Hindlimb muscle (tissue), 1 donor: Measurements from ENCODE around the gene CCDC127. TPM values are rescaled to one million over a fixed set of nuclear protein-coding genes. Genes with fewer than 3 reads are reported as not detected.

Experiments used
- DNase-seq: peaks from one replicate; pipeline ENCODE4 v3.0.0-alpha.2; 2013
- polyA plus RNA-seq: library from polyadenylated mRNA; unstranded; fragments of 120-200 nt; gene quantifications from one replicate; pipeline ENCODE4 v1.2.1, GENCODE V29; 2013; ENCODE audit not compliant: insufficient read length

CCDC127 gene
- polyA plus RNA-seq, 1 donor = 9.9 TPM

DNA sequence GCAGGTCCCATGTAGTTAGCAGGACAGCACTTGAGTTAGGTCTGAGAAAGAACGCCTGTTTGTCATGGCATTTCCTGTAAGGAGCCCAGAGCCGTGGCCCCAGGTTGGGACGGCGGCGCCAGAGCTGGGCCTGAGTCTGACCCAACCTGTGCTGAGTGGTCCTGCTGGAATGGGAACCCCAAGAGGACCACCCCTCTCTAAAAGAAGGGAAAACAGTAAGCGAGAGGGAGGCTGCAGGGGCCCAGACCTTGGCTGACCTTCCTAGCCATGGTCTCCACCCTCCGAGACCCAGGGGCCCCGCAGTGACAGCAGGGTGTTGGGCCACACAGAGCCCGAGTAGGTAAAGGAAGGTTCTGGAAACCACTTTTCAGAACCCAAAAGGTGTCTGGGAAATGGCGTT is 28.5 kb downstream of the CCDC127 start:
- DNase-seq = no peak

DNA sequence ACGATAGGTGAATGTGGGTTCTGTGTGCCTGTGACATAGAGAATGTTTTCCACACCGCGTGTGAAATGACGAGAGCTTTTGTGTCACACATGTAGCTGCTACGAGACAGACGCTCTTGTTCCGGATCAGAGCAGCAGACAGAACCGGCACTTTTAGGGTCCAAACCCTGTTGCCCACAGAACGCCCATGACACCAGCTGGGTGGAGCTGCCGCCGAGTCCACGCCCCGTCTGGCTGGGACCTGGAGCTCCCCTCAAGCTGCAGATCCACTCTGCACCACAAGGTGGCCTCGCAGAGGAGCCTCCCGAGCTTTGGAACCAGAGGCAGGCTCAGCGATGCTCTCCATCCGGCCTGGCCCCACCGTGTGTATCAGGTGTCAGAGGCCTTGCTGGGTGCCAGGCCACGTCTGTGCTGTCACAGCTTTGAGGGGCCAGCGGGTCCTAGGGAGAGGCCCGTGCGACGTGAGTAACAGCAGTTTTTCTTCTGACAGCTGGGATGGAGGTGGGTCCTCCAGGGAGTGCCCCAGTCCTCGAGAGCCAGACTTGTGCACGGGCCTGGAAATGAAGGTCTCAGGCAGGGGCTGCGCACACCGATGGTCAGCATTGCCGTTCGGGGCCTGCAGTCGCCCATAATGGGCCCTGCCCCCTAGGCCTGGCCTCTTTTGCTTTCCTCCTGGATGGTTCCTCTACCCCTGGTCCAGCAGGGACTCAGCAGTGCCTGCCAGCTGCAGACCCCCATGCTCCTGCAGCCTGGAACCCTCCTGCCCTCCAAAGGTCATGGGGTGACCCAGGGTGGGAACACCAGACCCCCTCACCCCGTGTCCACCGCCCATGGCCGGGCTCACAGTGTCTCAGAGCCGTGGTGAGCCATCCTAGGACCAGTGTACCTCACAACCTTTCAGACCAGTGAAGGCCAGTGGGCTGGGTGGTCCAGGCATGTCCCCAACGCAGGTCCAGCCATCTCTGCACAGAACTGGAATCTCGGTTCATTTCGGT is 29.2 kb downstream of the CCDC127 start:
- peak; percentile 90 for DNase-seq

DNA sequence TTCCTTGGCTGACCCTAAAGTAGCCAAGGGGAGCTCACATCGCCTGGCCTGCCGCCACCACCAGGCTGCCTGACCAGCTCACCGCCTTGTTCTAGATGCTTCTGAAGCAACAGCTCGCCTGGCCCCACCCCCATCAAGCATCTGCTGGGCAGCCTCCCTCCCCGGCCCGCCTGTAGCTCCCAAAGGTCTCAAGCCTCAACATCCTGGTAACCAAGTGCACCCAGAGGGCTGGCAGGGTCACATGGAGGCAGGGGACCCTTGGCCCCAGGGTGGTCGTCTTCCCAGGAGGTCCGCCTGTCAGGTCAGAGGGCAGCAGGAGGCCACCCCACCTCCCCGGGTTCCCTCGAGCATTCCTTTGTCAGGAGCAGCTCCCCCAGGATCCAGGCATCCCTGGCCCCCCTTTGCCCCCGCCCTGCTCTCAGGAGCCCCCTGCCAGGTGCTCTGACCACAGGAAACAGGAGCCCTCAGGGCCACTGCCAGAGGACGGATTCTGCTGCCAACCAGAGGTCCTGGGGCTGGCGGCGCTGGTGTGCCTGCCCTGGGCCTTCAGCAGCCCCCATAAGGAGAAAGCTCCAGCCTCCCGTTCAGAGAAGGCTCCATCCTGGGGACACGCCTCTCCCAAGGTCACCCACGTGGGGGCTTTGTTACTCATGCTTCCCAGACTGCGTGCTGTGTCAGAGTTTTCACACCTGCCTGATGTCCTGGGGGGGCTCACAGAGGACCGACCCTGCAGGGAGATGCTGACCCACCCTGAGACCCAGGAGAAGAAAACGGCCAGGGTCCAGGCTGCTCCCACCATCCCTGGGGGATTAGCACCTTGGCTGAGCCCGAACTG is 30.1 kb downstream of the CCDC127 start:
- DNase-seq = no peak

DNA sequence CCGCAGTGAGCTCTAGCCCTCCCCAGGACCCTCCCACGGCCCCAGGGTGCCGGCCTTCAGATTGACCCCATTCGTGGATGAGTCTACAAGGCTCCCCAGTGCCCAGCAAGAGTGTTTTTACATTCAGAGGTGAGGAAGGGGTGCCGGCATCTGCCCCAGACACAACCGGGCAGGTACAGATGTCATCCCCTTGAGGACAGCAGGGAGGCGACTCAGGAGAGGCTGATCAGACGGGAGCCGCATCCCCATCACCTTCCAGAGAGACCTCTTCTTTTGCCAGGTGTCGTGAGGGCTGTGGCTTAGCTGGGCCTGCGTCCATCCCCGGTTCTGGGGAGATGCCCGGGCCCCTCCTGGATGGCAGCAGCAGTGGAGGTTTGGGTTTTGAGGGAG is 30.9 kb downstream of the CCDC127 start:
- no peak for DNase-seq

DNA sequence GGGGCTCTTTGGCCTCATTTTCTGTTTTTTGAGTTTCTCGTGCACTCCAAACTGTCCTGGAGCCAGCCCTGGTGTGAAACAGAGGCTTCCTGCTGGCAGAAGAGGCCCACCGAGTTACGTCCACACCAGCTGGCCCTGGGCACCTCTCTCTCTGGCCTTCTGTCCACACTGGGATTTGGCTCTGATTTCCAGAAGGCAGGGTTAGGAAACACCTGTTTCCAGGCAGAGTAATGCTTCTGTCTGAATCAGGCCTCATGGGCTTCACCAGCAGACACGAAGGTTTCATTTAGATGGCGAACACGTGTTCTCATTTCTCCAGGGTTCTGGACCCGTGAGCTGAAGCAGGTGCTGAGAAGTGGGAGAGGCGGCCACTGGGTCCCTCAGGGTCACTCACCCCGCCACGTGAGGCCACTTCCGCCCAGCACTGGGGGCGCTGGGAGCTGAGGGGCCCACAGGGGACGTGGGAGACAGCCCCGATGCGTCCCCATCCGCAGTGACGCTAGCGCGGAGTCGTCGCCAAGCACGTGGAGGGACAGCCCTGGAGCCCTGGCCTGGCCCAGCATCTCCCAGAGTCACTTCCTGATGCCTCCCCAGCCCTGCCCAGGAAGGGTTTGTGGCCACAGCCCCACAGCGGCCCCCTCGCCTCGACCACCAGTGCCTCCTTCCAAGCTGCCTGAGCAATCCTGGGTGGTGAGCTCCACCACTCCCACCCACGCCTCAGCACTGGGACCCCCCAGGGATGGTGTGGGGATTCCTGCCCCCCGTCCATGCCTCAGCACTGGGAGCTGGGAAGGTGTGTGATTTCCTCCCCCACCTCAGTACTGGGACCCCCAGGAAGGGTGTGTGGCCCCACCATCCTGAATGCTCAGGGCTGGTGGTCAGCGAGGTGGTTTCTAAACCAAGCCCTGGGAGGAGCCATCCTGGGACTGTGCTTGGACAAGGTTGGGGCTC is 31.6 kb downstream of the CCDC127 start:
- DNase-seq = no peak

DNA sequence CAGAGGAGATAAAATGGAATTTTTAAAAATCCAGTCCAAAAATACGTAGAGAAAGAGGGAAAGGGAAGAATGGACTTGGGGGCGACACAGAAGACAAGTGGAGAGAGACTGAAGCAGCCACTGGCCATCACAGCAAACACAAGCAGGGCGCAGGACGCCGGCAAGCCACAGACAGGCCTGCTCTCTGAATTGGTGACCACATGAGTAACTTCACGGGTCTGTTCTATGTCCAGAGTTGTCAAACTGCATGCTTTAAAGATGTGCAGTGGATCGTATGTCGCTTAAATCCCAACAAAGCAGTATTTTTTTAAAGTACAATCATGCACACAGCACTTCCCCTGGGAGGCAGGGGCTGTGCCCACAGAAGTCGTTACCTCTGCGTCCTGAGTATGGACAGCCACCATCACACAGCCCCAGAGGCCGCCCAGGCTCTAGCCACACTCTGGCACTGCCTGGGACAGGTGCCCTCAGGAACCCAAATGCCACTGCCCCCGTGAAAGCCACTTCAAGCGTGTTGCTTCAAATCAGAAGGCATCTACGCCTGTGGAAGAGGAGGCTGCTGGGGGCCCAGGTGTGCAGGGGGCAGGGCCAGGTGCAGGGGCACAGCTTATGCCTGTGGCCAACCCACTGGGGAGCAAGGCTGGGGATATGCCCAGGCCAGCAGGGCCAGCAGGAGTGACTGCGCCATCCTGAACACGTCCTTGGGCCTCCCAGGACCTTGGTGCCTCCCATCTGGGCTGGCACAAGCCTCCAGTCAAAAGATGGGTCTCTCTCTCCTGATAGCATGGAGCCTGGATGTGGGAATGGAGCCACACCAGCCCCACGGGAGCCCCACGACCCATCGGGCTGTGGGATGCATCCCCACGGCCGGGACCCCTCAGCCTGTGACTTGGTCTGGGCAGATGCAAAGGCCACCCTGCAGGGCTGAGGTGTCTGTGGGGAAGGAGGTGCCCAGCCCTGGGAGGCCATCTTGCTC is 32.6 kb downstream of the CCDC127 start:
- DNase-seq = no peak

DNA sequence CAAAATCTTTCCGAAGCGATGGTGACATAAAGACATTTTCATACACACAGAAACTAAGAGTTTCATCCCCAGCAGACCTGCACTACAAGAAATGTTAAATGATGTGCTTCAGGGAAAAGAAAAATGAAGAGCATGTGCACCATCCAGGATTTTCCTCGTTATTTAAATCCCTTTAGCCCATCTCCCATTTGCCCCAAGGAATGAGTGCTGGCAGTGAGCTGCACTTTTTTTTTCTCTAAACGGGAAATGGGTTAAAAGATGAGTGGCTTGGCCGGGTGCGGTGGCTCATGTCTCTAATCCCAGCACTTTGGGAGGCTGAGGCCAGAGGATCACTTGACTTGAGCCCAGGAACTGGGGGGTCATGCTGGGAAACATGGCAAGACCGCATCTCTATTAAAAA is 33.5 kb downstream of the CCDC127 start:
- DNase-seq = no peak

DNA sequence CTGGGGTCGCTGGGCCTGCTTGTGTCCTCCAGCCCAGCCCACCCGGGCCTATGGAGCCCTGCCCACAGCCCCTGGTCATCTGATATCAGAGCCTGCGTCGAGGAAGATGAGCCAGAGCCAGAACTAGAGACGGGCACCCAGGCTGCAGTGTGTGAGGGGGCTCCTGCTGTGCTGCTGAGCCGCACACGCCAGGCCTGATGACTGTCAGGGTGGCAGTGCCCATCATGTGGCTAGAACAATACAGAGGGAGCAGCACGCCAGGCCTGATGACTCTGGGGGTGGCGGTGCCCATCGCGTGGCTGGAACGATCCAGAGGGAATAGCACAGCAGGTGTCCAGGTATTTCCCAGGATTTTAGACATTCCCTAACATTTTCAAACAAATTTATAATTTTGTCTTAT is 35.8 kb downstream of the CCDC127 start:
- DNase-seq = no peak

DNA sequence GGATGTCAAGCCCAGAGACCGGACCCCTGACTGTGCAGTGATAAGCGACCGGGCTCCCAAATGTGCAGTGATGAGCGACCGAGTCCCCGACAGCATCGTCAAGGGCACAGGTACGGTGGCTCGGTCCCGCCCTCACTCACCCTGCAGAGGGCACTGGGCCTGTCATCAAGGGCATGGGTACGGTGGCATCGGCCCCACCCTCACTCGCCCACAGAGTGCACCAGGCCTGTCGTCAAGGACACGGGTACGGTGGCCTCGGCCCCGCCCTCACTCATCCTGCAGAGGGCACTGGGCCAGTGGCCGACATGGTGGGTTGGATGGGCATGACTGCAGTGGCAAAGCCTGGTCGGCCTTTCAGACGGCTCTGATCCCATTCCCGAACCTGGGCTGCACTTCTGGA is 36.4 kb downstream of the CCDC127 start:
- no peak for DNase-seq

DNA sequence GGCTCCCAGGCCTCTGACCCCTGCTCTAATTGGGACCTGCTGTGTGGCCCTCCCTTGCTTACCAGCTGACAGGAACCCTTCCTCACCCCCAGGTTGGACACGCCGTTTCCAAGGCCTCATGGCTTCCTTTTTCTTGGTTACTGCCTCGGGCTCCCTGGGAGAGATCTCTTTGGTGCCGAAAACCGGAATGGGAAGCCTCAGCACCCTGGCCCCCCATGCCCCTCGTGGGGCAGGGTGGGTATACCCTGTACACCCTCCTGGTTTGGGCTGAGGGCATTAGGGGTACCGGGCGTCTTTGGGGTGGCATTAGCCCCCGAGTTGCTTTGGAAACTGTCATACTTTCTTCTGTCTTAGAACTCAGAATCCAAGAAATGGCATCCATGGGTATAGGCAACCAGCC is 36.8 kb downstream of the CCDC127 start:
- DNase-seq = no peak

DNA sequence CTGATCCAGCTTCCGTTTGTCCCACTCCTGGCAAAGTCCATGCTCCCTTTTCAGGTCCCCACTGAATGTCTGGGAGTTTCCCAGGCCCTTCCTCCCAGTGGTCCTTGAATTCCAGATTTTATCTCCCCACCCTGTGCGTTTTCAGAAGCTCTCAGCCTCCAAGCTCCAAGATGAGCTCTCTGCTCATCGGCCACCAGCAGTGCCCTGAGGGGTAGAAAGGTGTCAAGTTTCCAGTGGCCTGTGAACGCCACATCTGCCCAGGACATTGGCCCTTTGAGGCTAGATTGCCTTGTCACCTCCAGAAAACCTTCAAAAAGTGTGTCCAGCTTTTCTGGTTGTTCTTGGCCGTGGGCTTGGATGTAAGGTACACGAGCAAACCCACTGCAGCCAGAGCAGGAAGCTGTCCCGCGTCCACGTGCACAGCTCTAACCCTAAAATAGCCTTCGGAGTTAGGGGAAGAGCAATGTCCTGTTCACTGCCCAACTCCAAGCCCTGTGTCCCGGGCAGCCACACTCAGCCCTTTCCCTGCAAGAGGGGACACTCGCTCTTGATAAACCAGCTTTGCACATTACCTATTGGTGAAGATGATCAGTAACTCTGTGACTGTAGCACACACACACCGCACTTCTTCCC is 37.6 kb downstream of the CCDC127 start:
- no peak for DNase-seq

DNA sequence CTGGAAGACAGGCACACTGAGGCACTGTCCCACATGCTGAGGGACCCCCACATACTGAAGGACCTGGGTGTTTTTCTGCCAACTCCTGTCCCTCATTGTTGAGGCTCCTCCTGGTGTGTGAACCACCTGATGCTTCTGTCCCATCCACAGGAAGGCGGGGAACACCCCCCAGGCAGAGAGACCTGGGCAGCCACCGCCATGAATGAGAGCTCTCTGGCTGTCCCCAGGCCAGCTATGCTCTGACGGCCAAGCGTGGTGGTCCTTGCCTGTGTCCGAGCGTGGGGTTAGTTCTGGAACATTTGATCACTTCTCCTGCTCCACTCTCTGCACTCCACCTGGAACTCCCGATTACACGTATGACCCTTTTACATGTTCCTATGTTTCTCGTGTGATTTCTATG is 38.6 kb downstream of the CCDC127 start:
- DNase-seq = no peak

DNA sequence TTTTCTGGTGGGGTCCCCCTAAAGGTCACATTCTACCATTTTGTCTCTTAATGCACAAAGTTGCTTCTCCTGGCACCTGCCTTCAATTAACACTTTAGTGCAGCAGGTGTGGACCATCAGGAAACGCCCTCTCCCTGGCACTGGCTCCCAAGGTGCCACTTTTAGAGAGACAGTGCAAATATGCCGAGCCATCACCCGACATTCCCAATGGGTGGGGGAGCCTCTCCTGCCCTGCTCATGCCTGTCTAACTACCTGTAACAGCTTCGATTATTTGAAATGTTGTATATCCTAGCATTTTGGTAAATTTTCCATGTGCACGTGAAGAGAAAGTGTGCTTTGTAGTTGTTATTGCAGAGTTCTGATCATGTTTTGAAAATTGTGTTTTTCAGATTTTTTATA is 39.8 kb downstream of the CCDC127 start:
- DNase-seq = no peak

DNA sequence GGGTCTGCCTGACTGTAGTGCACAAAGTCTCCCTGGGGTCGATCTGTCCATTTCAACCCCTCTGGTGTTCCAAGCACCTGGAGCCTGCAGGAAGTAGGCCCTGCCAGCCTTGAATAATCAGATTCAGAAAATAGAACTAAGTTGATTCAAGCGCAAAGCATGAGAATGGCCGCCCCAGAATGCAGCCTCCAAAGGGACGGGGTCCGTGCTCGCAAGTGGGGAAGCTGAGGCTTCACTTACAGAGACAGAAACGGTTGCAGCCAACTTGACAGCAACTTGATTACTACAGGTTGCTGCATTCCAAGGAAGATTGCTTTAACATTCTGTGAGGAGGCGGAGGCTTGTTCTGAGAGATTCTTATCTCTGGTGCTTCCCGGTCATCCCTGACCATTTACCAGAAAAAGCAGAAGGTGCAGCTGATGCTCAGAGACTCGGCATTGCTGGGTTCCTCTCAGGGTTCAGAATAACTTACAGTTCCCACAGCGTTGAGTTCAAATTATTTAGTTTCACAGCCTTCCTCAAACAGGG is 41.6 kb downstream of the CCDC127 start:
- DNase-seq = no peak

DNA sequence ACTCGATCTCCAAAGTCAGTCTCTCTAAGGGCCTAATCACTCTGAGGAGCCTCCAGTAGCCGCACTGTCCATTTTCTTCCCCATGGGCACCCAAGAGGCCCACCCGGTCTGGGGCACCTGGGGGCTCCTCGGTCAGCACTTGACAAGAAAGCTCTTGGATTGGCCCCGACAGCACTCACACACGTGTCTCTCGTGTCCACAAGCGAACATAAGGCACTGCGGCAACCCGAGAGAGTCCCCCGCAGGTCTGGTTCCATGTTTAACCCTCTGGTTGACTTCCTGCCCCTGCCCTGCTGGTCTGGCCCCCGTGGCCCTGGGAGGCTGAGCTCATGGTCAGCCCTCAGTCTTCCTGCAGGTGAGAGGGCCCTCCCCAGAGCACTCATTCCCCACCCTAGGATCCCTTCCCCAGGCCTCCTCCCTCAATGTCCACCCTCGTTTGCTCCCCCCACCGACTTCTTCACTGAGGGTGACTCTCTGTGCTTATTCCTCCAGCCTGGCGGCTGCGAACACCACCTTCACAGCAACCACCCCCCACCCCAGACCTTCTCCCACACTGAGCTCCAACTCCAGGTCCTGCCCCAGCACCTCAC is 43.0 kb downstream of the CCDC127 start:
- DNase-seq = no peak

DNA sequence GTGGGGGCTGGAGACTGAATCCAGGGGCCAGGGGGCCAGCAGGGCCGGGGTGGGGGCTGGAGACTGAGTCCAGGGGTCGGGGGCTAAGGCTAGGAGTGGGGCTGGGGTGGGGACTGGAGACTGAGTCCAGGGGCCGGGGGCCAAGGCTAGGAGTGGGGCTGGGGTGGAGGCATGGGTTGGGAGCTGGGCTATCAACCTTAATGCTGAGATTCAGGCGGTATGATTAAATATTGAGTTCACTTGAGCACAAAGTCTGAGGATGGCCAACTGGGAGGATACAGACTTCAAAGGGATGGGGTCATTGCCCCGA is 43.7 kb downstream of the CCDC127 start:
- DNase-seq = no peak

DNA sequence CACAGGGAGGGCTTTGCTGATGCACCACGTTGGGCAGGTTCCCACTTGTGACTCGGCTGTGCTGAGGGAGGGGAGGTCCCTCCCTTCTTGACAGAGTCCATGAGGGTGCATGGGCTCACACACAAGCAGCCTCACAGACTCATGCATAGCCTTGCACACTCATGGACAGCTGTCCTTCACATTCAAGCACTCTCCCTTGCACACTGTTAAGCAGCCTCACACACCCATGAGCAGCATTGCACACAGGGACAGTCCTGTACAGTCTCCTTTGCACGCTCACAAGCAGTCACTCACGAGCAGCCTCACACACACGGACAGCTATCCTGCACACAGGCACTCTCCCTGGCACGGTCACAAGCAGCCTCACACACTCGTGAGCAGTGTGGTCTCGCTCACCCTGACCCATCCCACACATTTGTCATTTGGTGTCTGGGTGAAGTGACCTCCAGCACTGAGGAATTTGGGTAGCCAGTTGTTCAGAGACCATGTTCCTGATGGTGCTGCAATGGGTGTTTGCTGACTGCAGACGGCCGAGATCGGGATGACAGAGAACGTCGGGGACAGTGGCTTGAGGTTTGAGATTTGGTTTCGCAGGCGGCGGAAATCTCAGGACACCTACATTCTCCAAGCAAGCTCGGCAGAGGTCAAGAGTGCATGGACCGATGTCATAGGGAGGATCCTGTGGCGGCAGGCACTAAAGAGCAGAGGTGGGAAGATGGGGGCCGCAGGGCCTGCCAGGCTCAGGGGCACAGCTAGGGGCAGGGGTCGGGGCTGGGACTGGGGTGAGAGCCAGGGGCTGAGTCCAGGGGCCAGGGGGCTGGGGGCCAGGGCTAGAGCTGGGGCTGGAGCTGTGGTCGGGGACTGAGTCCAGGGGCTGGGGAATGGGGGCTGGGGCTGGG is 44.3 kb downstream of the CCDC127 start:
- DNase-seq = no peak

DNA sequence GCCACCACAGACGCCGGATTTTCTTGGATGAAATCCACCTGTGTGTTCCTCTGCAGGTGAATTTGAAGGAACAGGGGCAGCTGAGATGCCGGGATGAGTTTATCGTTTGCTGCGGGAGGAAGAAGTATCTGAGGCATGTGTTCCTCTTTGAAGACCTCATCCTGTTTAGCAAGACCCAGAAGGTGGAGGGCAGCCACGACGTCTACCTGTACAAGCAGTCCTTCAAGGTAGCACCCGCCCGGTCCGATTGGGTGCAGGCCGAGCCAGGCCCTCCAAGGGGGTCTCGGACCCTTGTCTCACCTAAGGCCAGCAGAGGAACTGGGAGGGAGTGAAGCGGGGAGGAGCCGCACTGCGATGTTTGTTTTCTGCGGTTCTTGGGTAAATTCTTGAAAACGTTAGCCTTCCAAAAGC is 45.1 kb downstream of the CCDC127 start:
- DNase-seq = no peak

DNA sequence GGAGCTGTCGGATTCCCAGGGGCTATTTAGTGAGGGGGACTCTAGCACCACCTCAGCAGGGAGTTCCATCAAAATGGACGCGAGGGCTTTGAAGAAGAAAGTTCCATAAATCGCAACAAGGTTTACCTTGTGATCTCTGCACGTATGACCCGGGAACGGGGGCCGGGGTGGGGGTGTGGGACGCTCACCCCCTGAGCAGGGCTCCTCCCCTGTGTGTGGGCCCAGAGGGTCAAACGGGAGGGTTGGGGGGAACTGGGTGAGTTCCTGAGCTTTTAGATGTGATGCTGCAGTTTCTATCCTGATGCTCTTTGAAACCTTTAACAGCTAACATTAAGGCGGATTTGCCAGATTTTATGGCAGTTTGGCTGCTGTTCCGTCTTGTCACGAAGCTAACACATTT is 45.5 kb downstream of the CCDC127 start:
- no peak for DNase-seq
